ENCODE measurements around the gene SH3PXD2A.

The SH3PXD2A gene

DNA sequence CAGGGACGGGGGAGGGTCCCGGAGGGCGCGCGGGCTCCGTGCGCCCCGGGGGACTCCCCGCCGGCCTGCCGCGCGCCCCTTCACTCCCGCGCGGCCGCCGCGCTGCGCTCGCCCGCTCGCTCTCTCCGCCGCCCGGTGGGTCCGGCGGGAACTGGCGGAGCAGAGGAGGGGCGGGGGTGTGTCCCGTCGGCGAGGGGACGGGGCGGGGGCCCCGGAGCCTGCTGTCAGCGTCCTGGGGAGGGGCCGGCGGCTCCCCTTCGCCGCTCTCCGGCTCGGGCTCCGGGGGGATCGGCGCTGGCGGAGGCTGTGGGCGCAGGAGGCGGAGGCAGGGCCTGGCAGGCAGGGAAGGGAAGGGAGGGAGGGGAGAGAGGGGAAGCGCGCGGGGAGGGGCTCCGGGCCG is at the start of gene SH3PXD2A:
Gene SH3PXD2A (minus strand): TSS at position 153 of the 400 bp plus-strand sequence. CDS start 310 bp downstream, outside the sequence.
- H3K4me3 ChIP-seq (ENCODE audit: low read length), result peak within 1 kb of the TSS; percentile 69
- no peak for DNase-seq (ENCODE audit: low read depth, low spot score)
- no peaks in the 10 kb centered on the region; the same call in 1 of the 2 replicates for H3K36me3 ChIP-seq (ENCODE audit: control insufficient read depth, insufficient read depth, low read length)
- no peak within 1 kb of the TSS for H3K27ac ChIP-seq (ENCODE audit: low read length)
- no CpG with 5 or more reads among the region's 54 CpGs for WGBS (ENCODE audit: insufficient coverage, insufficient read length)
- H3K4me1 ChIP-seq (ENCODE audit: control insufficient read depth, insufficient read depth, low read length), result 0 out of 2 replicates have a peak, but pooled peaks cover 2% of the 10 kb centered on the region
- H3K9me3 ChIP-seq (ENCODE audit: control insufficient read depth, insufficient read depth, low read length), result no peaks in the 10 kb centered on the region
- H3K27me3 ChIP-seq (ENCODE audit: control insufficient read depth, insufficient read depth, low read length), result peaks cover 16% of the 10 kb centered on the region

DNA sequence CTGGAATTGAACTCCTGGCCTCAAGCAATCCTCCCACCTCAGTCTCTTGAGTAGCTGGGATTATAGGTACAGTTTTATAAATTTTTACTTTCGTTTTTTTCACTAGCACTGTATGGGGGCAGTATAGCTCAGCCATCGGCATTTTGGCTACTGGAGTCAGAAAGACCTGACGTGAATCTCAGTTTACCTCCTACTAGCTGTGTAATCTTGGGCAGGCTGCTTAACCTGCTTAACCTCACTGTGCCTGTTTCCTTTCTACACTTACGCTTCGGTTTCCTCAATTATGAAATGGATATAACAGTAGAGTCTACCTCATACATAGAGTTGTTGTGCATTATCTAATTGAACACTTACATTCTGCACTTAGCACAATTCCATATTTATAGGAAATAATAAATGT is 45.9 kb upstream of the SH3PXD2A start:
- H3K27me3 ChIP-seq (ENCODE audit: control insufficient read depth, insufficient read depth, low read length), result no peaks in the 10 kb centered on the region
- H3K4me1 ChIP-seq (ENCODE audit: control insufficient read depth, insufficient read depth, low read length), result no peaks in the 10 kb centered on the region
- H3K27ac ChIP-seq (ENCODE audit: low read length), result no peak overlapping the region
- H3K9me3 ChIP-seq (ENCODE audit: control insufficient read depth, insufficient read depth, low read length), result no peaks in the 10 kb centered on the region
- no peak for DNase-seq (ENCODE audit: low read depth, low spot score)
- no peak overlapping the region for H3K4me3 ChIP-seq (ENCODE audit: low read length)
- H3K36me3 ChIP-seq (ENCODE audit: control insufficient read depth, insufficient read depth, low read length), result peaks cover 3% of the 10 kb centered on the region; the same call in 1 of the 2 replicates
- no CpG with 5 or more reads among the region's 5 CpGs for WGBS (ENCODE audit: insufficient coverage, insufficient read length)

DNA sequence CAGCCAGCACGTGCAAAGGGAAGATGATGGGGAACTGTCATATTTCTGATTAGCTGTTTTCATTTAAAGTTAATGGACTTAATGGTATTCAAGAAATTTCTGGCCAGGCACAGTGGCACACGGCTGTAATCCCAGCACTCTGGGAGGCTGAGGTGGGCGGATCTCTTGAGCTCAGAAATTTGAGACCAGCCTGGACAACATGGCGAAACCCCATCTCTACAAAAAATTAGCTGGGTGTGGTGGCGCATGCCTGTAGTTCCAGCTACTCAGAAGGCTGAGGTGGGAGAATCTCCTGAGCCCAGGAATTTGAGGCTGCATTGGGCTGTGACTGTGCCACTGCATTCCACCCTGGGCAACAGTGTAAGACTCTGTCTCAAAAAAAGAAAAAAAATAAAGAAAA is 43.9 kb upstream of the SH3PXD2A start:
- Histone ChIP-seq H3K4me1 (ENCODE audit: control insufficient read depth, insufficient read depth, low read length) (no peaks in the 10 kb centered on the region), H3K27me3 (ENCODE audit: control insufficient read depth, insufficient read depth, low read length) (no peaks in the 10 kb centered on the region), H3K4me3 (ENCODE audit: low read length) (no peak overlapping the region), H3K9me3 (ENCODE audit: control insufficient read depth, insufficient read depth, low read length) (no peaks in the 10 kb centered on the region), H3K27ac (ENCODE audit: low read length) (no peak overlapping the region), H3K36me3 (ENCODE audit: control insufficient read depth, insufficient read depth, low read length) (peaks cover 6% of the 10 kb centered on the region; the same call in 1 of the 2 replicates)
- no CpG with 5 or more reads among the region's 5 CpGs for WGBS (ENCODE audit: insufficient coverage, insufficient read length)
- DNase-seq (ENCODE audit: low read depth, low spot score), result no peak

GRCh38 chr10:103897241-103897774 is 41.9 kb upstream of the SH3PXD2A start:
- WGBS (ENCODE audit: insufficient coverage, insufficient read length), result no CpG with 5 or more reads among the region's 7 CpGs
- H3K4me3 ChIP-seq (ENCODE audit: low read length), result no peak overlapping the region
- H3K9me3 ChIP-seq (ENCODE audit: control insufficient read depth, insufficient read depth, low read length), result no peaks in the 10 kb centered on the region
- H3K36me3 ChIP-seq (ENCODE audit: control insufficient read depth, insufficient read depth, low read length), result peaks cover 6% of the 10 kb centered on the region; the same call in 1 of the 2 replicates
- H3K4me1 ChIP-seq (ENCODE audit: control insufficient read depth, insufficient read depth, low read length), result no peaks in the 10 kb centered on the region
- no peaks in the 10 kb centered on the region for H3K27me3 ChIP-seq (ENCODE audit: control insufficient read depth, insufficient read depth, low read length)
- no peak for DNase-seq (ENCODE audit: low read depth, low spot score)
- H3K27ac ChIP-seq (ENCODE audit: low read length), result no peak overlapping the region

- no CpG with 5 or more reads among the region's 5 CpGs for WGBS (ENCODE audit: insufficient coverage, insufficient read length)
- peaks cover 6% of the 10 kb centered on the region; the same call in 1 of the 2 replicates for H3K36me3 ChIP-seq (ENCODE audit: control insufficient read depth, insufficient read depth, low read length)
- no peaks in the 10 kb centered on the region for H3K4me1 ChIP-seq (ENCODE audit: control insufficient read depth, insufficient read depth, low read length)
- no peak for DNase-seq (ENCODE audit: low read depth, low spot score)
- no peaks in the 10 kb centered on the region for H3K9me3 ChIP-seq (ENCODE audit: control insufficient read depth, insufficient read depth, low read length)
- H3K27ac ChIP-seq (ENCODE audit: low read length), result no peak overlapping the region
- no peaks in the 10 kb centered on the region for H3K27me3 ChIP-seq (ENCODE audit: control insufficient read depth, insufficient read depth, low read length)
- no peak overlapping the region for H3K4me3 ChIP-seq (ENCODE audit: low read length)
Observed at GRCh38 chr10:103896225-103896624, 40.8 kb upstream of the SH3PXD2A start.

- peaks cover 9% of the 10 kb centered on the region; the same call in 1 of the 2 replicates for H3K36me3 ChIP-seq (ENCODE audit: control insufficient read depth, insufficient read depth, low read length)
- no peak overlapping the region for H3K4me3 ChIP-seq (ENCODE audit: low read length)
- WGBS (ENCODE audit: insufficient coverage, insufficient read length), result no CpG with 5 or more reads among the region's 9 CpGs
- DNase-seq (ENCODE audit: low read depth, low spot score), result no peak
- H3K27ac ChIP-seq (ENCODE audit: low read length), result no peak overlapping the region
- no peaks in the 10 kb centered on the region for H3K9me3 ChIP-seq (ENCODE audit: control insufficient read depth, insufficient read depth, low read length)
- no peaks in the 10 kb centered on the region for H3K4me1 ChIP-seq (ENCODE audit: control insufficient read depth, insufficient read depth, low read length)
- no peaks in the 10 kb centered on the region for H3K27me3 ChIP-seq (ENCODE audit: control insufficient read depth, insufficient read depth, low read length)
Observed at GRCh38 chr10:103895411-103896186, 40.2 kb upstream of the SH3PXD2A start.

- Histone ChIP-seq H3K4me1 (ENCODE audit: control insufficient read depth, insufficient read depth, low read length) (no peaks in the 10 kb centered on the region), H3K4me3 (ENCODE audit: low read length) (no peak overlapping the region), H3K9me3 (ENCODE audit: control insufficient read depth, insufficient read depth, low read length) (no peaks in the 10 kb centered on the region), H3K36me3 (ENCODE audit: control insufficient read depth, insufficient read depth, low read length) (peaks cover 9% of the 10 kb centered on the region; the same call in 1 of the 2 replicates), H3K27me3 (ENCODE audit: control insufficient read depth, insufficient read depth, low read length) (no peaks in the 10 kb centered on the region), H3K27ac (ENCODE audit: low read length) (no peak overlapping the region)
- WGBS (ENCODE audit: insufficient coverage, insufficient read length), result no CpG with 5 or more reads among the region's 4 CpGs
- no peak for DNase-seq (ENCODE audit: low read depth, low spot score)
Observed at GRCh38 chr10:103894441-103894864, 39.1 kb upstream of the SH3PXD2A start.

DNA sequence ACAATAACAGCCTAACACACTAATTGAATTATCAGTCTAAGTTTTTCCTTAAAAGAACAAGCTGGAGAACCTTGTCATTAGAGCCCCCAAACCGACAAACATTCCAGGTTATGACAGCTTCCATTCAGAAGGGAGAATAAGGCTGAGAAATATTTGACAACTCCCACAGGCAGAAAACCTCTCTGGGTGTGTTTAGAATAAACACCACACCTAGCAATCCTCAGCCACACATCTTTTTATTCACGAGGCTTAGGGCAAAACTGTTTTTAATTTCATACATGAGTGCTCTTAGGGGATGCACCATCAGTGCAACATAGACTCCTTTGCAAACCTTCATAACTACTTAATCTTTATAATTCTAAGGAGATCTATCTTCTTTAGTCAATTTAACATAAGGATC is 38.4 kb upstream of the SH3PXD2A start:
- Histone ChIP-seq H3K27me3 (ENCODE audit: control insufficient read depth, insufficient read depth, low read length) (no peaks in the 10 kb centered on the region), H3K4me1 (ENCODE audit: control insufficient read depth, insufficient read depth, low read length) (no peaks in the 10 kb centered on the region), H3K4me3 (ENCODE audit: low read length) (no peak overlapping the region), H3K36me3 (ENCODE audit: control insufficient read depth, insufficient read depth, low read length) (peaks cover 9% of the 10 kb centered on the region; the same call in 1 of the 2 replicates), H3K27ac (ENCODE audit: low read length) (no peak overlapping the region), H3K9me3 (ENCODE audit: control insufficient read depth, insufficient read depth, low read length) (no peaks in the 10 kb centered on the region)
- DNase-seq (ENCODE audit: low read depth, low spot score), result no peak
- WGBS (ENCODE audit: insufficient coverage, insufficient read length), result no CpG with 5 or more reads among the region's 2 CpGs

DNA sequence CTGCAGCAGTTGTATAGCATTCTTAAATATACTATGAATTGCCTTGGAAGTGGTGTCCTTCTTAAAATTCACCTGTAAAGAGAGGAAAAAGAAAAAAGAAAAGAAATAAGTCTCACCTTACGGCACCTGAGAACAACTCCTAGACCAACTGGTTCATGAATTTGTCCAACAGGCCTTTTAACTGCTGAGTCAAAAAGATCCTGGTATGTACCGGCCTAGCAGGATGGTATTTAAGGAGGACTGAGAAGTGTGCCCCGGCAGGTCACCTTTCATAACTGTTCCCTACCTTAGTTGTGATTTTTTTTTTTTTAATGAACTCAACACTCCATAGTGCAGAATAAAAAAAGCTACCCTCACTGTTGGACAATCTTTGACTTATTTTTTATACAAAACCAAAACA is 36.8 kb upstream of the SH3PXD2A start:
- no peak for DNase-seq (ENCODE audit: low read depth, low spot score)
- Histone ChIP-seq H3K9me3 (ENCODE audit: control insufficient read depth, insufficient read depth, low read length) (no peaks in the 10 kb centered on the region), H3K27ac (ENCODE audit: low read length) (no peak overlapping the region), H3K4me3 (ENCODE audit: low read length) (no peak overlapping the region), H3K27me3 (ENCODE audit: control insufficient read depth, insufficient read depth, low read length) (no peaks in the 10 kb centered on the region), H3K4me1 (ENCODE audit: control insufficient read depth, insufficient read depth, low read length) (no peaks in the 10 kb centered on the region), H3K36me3 (ENCODE audit: control insufficient read depth, insufficient read depth, low read length) (peaks cover 6% of the 10 kb centered on the region; the same call in 1 of the 2 replicates)
- no CpG with 5 or more reads among the region's 3 CpGs for WGBS (ENCODE audit: insufficient coverage, insufficient read length)

GRCh38 chr10:103890688-103891087 is 35.3 kb upstream of the SH3PXD2A start:
- Histone ChIP-seq H3K4me1 (ENCODE audit: control insufficient read depth, insufficient read depth, low read length) (no peaks in the 10 kb centered on the region), H3K4me3 (ENCODE audit: low read length) (no peak overlapping the region), H3K27ac (ENCODE audit: low read length) (no peak overlapping the region), H3K27me3 (ENCODE audit: control insufficient read depth, insufficient read depth, low read length) (no peaks in the 10 kb centered on the region), H3K9me3 (ENCODE audit: control insufficient read depth, insufficient read depth, low read length) (no peaks in the 10 kb centered on the region), H3K36me3 (ENCODE audit: control insufficient read depth, insufficient read depth, low read length) (peaks cover 4% of the 10 kb centered on the region; the same call in 1 of the 2 replicates)
- WGBS (ENCODE audit: insufficient coverage, insufficient read length), result no CpG with 5 or more reads among the region's 2 CpGs
- DNase-seq (ENCODE audit: low read depth, low spot score), result no peak

All from iPS DF 6.9 (cell line).